ENCODE data around the gene SLC38A2.

Gene SLC38A2

GRCh38 chr12:46377678-46378077 lies 5.1 kb upstream of the SLC38A2 start:
- no peak overlapping the region for H3K4me3 ChIP-seq (ENCODE audit: low read depth, low read length)

GRCh38 chr12:46376579-46376978 lies 4.0 kb upstream of the SLC38A2 start:
- no peak overlapping the region for H3K4me3 ChIP-seq (ENCODE audit: low read depth, low read length)

- H3K4me3 ChIP-seq (ENCODE audit: low read depth, low read length), result no peak overlapping the region
These were observed 2.1 kb upstream of the SLC38A2 start for GRCh38 chr12:46374711-46375110.

GRCh38 chr12:46374310-46374709 lies 1.7 kb upstream of the SLC38A2 start:
- H3K4me3 ChIP-seq (ENCODE audit: low read depth, low read length), result no peak overlapping the region

- H3K4me3 ChIP-seq (ENCODE audit: low read depth, low read length), result peak overlapping the region; percentile 99
These were observed 1.0 kb upstream of the SLC38A2 start for GRCh38 chr12:46373301-46374296.

- H3K4me3 ChIP-seq (ENCODE audit: low read depth, low read length), result peak overlapping the region; percentile 99
These were observed 642 bp downstream of the SLC38A2 start for GRCh38 chr12:46371718-46372543.

- H3K4me3 ChIP-seq (ENCODE audit: low read depth, low read length), result peak overlapping the region; percentile 99
These were observed 1.5 kb downstream of the SLC38A2 start for GRCh38 chr12:46370792-46371717.

GRCh38 chr12:46370380-46370734 lies 2.2 kb downstream of the SLC38A2 start:
- H3K4me3 ChIP-seq (ENCODE audit: low read depth, low read length), result peak overlapping the region; percentile 99

- peak overlapping the region; percentile 99 for H3K4me3 ChIP-seq (ENCODE audit: low read depth, low read length)
These were observed 2.8 kb downstream of the SLC38A2 start for GRCh38 chr12:46369474-46370379.

GRCh38 chr12:46369095-46369473 lies 3.5 kb downstream of the SLC38A2 start:
- no peak overlapping the region for H3K4me3 ChIP-seq (ENCODE audit: low read depth, low read length)

- H3K4me3 ChIP-seq (ENCODE audit: low read depth, low read length), result no peak overlapping the region
These were observed 3.9 kb downstream of the SLC38A2 start for GRCh38 chr12:46368684-46369083.

GRCh38 chr12:46368138-46368537 lies 4.4 kb downstream of the SLC38A2 start:
- no peak overlapping the region for H3K4me3 ChIP-seq (ENCODE audit: low read depth, low read length)

- no peak overlapping the region for H3K4me3 ChIP-seq (ENCODE audit: low read depth, low read length)
These were observed 5.1 kb downstream of the SLC38A2 start for GRCh38 chr12:46367351-46368029.

- no peak overlapping the region for H3K4me3 ChIP-seq (ENCODE audit: low read depth, low read length)
These were observed 5.8 kb downstream of the SLC38A2 start for GRCh38 chr12:46366771-46367170.

GRCh38 chr12:46365951-46366379 lies 6.6 kb downstream of the SLC38A2 start:
- no peak overlapping the region for H3K4me3 ChIP-seq (ENCODE audit: low read depth, low read length)

- H3K4me3 ChIP-seq (ENCODE audit: low read depth, low read length), result no peak overlapping the region
These were observed 7.6 kb downstream of the SLC38A2 start for GRCh38 chr12:46364777-46365580.

- no peak overlapping the region for H3K4me3 ChIP-seq (ENCODE audit: low read depth, low read length)
These were observed 8.3 kb downstream of the SLC38A2 start for GRCh38 chr12:46364300-46364696.

- no peak overlapping the region for H3K4me3 ChIP-seq (ENCODE audit: low read depth, low read length)
These were observed 8.8 kb downstream of the SLC38A2 start for GRCh38 chr12:46363582-46364299.

Data from iPS-11a (cell line).